Measurements from ENCODE around the gene ARHGEF28.

Gene ARHGEF28

GRCh38 chr5:73979321-73979720 lies 353.3 kb downstream of the ARHGEF28 start:
- no peak for DNase-seq

GRCh38 chr5:73981704-73982103 lies 355.7 kb downstream of the ARHGEF28 start:
- DNase-seq: no peak

GRCh38 chr5:73983644-73984043 lies 357.6 kb downstream of the ARHGEF28 start:
- no peak for DNase-seq

- DNase-seq: no peak
Observed at GRCh38 chr5:73985145-73985544, 359.1 kb downstream of the ARHGEF28 start.

GRCh38 chr5:73986729-73987128 lies 360.7 kb downstream of the ARHGEF28 start:
- DNase-seq: no peak

GRCh38 chr5:73987915-73988314 lies 361.9 kb downstream of the ARHGEF28 start:
- DNase-seq: no peak

- no peak for DNase-seq
Observed at GRCh38 chr5:73989956-73990355, 364.0 kb downstream of the ARHGEF28 start.
